ENCODE data around the gene EEFSEC.

DNA sequence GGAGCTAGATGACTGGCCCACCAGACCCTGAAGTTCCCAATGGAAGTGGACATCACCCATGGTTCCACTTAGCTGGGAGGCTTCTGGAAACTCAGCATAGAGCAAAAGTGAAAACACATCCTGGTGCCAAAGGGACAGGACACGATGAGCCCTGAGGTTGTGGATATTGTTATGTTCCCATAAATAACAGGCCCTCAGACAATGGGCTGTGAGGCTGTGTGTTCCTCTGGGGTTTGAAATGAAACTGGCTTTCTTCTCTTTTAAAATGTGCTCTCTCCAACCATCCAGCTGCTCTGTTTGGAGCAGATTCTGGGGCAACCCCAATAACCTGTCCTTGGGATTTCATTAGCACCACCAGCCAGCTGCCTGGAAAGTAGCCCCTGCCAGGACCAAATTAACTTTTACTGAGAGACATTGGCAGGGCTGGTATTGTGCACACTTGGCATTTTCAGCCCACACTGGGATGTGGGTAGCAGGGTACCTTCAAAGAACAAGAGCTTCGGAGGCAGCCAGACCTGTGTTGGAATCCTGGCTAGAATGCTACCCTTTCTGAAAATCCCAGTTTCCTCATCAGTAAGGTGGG lies 215.9 kb downstream of the EEFSEC start:
- TF ChIP-seq, protein P1, sequence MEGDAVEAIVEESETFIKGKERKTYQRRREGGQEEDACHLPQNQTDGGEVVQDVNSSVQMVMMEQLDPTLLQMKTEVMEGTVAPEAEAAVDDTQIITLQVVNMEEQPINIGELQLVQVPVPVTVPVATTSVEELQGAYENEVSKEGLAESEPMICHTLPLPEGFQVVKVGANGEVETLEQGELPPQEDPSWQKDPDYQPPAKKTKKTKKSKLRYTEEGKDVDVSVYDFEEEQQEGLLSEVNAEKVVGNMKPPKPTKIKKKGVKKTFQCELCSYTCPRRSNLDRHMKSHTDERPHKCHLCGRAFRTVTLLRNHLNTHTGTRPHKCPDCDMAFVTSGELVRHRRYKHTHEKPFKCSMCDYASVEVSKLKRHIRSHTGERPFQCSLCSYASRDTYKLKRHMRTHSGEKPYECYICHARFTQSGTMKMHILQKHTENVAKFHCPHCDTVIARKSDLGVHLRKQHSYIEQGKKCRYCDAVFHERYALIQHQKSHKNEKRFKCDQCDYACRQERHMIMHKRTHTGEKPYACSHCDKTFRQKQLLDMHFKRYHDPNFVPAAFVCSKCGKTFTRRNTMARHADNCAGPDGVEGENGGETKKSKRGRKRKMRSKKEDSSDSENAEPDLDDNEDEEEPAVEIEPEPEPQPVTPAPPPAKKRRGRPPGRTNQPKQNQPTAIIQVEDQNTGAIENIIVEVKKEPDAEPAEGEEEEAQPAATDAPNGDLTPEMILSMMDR (IDR thresholded peaks at IDR 0.05): no peak
- no peak for TF ChIP-seq POLR2AphosphoS5 (IDR thresholded peaks at IDR 0.05; ENCODE audit: low read depth, low read length)

Data from Panc1 (cell line).